C1 segment of cervical spinal cord (tissue), 14 donors: ENCODE data around the gene SEC23IP.
A peak's percentile ranks its signal among the peaks of the same experiment; 100 is the strongest.
"Not testable (repeated sequence)": the region's sequence is repeated elsewhere in the genome, so short reads cannot be mapped to it uniquely, and the experiment has no call there.

ENCODE experiments used
- DNase-seq, 14 donors: peaks; one replicate each; lab custom pipeline; 2025; lab: John Stamatoyannopoulos, UW

SEC23IP gene

GRCh38 chr10:119892188-119893065 lies at the start of gene SEC23IP:
TSS of gene SEC23IP (plus strand) at chr10:119892730. CDS start at chr10:119892783, 53 bp downstream.
- DNase-seq: peak; percentile 72 to 98 (median 97)

DNA sequence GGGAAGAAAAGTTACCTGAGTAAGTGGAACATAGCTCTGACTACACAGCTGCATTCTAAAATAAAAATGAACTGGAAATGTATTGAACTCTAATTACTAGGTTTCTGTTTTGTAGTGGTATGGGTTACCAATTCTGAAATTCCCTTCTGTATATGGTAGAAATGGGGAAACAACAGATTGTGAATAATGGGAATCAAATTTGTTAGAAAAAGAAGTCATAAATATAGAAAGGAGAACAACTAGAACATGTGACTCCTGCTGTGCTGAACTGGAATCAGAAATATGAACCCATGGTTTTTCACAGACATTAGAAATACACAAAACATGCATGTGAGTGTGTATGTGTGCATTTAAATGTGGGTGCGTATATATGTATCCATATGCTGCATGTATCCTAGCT lies 46.9 kb upstream of the SEC23IP start:
- no peak for DNase-seq

DNA sequence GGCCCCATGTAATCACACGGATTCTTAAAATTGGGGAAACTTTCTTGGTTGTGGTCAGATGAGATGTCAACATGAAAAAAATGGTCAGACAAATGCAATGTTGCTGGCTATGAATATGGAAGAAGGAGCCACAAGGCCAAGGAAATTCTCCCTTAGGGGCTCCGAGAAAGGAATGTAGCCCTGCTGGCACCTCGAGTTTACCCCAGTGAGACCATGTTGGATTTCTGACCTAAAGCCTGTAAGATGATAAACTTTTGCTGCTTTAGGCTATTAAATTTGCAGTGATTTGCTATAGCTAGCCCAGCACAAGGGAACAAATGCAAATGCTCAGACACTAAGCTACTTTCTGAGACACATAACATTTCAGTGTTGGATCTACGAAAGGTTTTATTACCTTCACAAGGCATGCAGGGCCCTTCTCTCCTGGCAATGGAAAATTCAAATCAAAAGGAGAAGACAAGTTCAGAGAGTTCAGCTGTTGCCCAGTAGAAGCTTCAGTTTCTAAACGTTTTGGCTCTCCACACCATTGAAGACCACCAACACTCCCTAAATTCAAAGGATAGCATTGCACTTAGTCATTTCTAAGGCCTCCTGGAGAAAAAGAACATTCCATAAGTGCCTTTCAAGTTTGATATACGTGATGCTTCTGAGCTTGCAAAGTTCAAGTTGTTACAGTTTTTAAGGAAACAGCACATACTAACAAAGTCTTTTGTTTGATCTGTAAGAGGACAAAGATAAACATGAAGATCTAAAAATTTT lies 43.3 kb upstream of the SEC23IP start:
- no peak for DNase-seq

- DNase-seq: no peak
Measured at GRCh38 chr10:119849944-119850343, 42.6 kb upstream of the SEC23IP start.

- no peak for DNase-seq
Measured at GRCh38 chr10:119852277-119852676, 40.3 kb upstream of the SEC23IP start.

DNA sequence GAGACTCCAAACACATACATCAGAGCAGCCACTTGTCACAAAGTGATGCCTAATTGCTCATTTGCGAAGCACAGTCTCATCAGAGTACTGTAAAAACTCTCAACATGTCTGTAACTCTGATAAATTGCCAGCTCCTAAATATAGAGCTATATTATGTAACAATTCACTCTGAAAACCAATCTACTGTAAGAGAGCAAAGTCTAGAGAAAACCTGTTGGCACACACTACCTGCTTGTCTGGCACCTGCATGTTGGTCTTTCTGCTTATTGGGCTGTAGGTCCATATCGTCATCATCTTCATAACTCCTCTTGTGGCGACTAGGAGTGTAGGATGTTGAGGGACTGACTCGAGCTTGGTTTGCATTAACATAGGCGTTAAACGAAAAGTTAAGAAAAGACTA lies 39.7 kb upstream of the SEC23IP start:
- no peak for DNase-seq

GRCh38 chr10:119853574-119853973 lies 39.0 kb upstream of the SEC23IP start:
- no peak for DNase-seq

- DNase-seq: no peak
Measured at GRCh38 chr10:119858063-119858462, 34.5 kb upstream of the SEC23IP start.

- DNase-seq: peak in 1 of 14 donors; percentile 10
Measured at GRCh38 chr10:119859420-119860258, 32.9 kb upstream of the SEC23IP start.

DNA sequence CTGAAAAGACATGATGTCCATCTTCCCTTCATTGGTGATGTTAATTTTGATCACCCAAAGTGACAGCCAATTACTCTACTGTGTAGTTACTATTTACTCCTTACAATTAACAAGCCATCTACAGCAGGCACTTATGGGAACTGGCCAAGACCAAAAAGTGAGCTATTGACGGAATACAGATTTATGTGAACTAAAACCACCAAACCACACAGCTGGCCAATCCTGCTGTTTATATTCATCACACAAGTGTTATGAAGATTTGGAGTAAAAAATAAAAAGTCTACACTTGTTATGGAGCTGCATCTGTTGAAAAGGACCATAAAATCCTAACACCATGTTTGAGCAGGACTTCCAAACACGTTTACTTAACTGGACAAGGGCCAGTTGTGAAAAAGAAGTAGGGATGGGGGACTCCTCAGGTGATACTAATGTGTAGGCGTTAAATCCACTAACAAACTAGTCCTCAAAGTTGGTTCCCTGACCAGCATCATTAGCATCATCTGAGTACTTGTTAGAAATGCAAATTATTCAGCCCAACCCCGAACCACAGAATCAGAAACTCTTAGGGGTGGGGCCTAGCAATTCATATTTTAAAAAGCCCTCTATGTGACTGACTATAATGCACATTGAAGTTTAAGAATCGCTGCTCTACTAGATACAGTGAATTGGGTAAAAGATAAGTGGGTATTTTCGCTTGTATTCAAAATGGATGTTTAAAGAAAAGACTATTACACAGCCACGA lies 31.5 kb upstream of the SEC23IP start:
- DNase-seq: no peak

DNA sequence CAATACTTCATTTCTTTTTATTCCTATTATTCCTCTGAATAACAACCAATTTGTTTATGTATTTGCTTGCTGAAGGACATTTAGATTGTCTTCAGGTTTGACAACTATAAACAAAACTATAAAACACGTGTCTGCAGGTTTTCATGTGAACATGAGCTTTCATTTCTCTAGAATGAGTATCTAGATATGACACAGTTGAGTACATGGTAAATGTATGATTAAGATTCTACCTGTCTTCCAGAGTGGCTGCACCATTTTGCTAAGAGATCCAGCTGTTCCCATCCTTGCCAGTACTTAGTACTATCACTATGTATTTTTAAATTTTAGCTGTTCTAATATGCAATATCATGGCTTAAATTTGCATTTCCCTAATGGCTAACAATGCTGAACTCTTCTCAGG lies 30.0 kb upstream of the SEC23IP start:
- DNase-seq: no peak

GRCh38 chr10:119863951-119864565 lies 28.5 kb upstream of the SEC23IP start:
- no peak for DNase-seq

DNA sequence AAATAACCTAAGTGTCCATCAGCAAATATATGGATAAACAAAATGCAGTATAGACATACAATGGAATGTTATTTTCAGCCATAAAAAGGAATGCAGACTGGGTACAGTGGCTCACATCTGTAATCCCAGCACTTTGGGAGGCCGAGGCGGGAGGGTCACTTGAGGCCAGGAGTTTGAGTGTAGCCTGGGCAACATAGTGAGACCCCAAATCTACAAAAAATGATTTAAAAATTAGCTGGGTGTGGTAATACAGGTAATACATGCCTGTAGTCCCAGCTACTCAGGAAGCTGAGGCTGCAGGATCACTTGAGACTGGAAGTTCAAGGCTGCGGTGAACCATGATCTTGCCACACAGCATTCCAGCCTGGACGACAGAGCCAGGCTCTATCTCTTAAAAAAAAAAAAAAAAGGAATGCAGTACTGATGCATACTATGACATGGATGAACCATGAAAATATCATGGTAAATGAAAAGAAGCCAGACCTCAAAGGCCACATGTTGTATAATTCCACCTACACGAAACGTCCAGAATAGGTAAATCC lies 26.8 kb upstream of the SEC23IP start:
- DNase-seq: no peak

DNA sequence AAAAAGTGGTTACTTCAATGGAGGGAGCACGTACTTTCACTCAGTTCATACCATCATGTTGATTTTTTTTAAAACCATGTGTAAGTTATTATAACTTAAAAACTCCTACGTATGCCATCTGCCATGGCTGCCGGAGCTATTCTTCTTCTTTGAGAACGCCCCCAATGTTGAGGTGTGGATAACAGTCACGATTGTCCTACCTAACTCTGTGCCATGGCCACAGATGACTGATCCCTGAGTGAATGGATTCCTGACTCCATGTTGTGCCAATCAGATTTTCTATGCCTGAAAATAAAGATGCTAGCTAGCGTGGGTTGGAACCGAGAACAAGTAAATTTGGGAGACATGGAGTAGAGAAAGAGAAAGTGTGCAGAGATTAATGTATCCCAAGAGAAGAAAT lies 25.2 kb upstream of the SEC23IP start:
- no peak for DNase-seq

DNA sequence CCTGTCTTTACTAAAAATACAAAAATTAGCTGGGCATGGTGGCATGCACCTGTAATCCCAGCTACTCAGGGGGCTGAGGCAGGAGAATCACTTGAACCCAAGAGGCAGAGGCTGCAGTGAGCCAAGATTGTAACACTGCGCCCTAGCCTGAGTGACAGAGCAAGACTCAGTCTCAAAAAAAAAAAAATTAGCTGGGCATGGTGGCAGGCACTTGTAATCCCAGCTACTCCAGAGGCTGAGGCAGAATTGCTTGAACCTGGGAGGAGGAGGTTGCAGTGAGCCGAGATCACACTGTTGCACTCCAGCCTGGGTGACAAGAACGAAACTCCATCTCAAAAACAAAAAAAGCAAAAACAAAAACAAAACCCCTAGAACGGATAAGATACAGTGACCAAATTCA lies 23.1 kb upstream of the SEC23IP start:
- not testable (repeated sequence) for DNase-seq

GRCh38 chr10:119871881-119872609 lies 20.5 kb upstream of the SEC23IP start:
- peak in 6 of 14 donors; percentile 1 to 52 (median 32) for DNase-seq

DNA sequence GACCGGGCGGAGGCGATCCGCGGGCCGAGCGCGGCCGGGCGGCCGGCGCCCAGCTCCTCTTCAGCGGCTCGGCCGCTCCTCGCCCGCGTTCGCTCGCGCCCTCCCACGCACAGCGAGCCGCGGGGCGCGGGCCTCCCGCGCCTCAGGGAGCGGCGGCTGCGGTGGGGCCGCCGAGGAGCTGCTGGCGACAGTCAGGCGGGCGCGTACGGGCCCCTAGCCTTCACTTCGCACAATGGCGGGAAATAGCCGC lies 20.0 kb upstream of the SEC23IP start, which contains the start of gene MCMBP:
Gene MCMBP (minus strand): TSS at position 234 of the 250 bp plus-strand sequence. CDS start 259 bp downstream, outside the sequence.
- no peak for DNase-seq

DNA sequence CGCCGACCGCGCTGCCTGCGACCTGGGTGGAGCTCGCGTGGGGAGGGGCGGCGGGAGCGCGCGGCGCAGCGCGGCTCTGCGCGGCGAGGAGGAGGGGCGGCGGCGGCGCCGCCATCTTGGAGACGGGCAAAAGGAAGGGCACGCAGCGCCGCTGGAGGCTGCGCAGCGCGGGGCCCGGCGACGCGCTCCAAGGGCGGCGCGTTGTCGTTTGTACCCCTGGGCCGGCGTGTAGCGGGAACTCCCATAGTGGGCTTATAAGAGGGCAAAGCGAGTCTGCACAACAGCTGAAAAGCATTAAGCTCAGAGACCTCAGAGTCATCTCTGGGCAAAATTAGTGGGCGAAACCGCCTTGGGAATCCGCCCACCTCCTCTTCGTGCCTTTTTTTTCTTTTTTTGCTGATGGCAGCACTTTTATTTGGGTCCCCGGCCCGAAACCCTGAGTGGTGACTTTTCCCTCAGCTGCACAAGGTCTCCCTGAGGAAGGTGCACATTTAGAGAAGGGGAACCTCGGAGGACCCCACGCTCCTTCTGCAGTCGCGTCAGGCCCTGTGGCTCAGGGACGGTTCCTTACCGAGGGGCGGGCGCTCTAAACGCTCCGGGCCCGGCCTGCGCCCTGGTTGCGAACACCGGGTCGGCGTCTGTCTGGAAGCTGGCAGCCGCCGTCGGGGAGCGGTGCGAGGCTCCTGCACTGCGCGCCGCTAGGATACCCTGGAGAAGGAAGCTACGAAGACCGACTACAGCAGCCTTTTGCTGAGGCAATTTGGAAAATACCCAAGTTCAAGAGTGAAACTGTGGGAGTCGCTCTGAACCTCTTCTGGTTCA lies 19.5 kb upstream of the SEC23IP start:
- peak; percentile 4 to 91 (median 80) for DNase-seq

DNA sequence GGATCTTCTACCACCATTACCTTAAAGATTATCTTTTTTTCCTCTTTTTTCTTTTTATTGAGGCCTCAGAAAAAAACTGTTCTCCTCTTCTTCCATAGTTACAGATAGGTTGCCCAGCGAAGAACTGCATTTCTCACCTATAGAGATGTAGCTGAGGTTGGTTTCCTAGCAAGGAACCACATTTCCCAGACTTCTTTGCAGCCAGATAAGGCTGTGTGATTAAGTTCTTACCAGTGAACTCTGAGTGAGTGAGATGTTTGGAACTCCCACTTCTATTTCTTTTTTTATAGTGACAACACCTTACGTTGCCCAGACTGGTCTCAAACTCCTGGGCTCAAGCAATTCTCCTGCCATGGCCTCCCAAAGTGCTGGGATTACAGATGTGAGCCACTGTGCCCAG lies 14.0 kb upstream of the SEC23IP start:
- DNase-seq: no peak
